ENCODE data around the gene PAK1IP1. TPM values are rescaled to one million over a fixed set of nuclear protein-coding genes. Genes with fewer than 3 reads are reported as not detected.
A peak's percentile ranks its signal among the peaks of the same experiment; 100 is the strongest.

The PAK1IP1 gene
- total RNA-seq, 3 donors from 2014 or later (not counting 1 experiment from before 2014, with no cell fraction given): 3.6 to 5.2 (median 4.6) TPM

- no peak overlapping the region for H3K27ac ChIP-seq (ENCODE audit: low read length)
- ATAC-seq (no peak), DNase-seq (no peak)
- no peaks in the 10 kb centered on the region for H3K36me3 ChIP-seq (ENCODE audit: control insufficient read depth, insufficient read depth, low read length)
- Mint-ChIP-seq H3K27ac (no peak overlapping the region), H3K27me3 (ENCODE audit: low read depth in 2 of 2) (peaks cover 0 to 2% of the 10 kb centered on the region in 2 donors), H3K4me1 (peaks cover 17 to 24% of the 10 kb centered on the region in 2 donors), H3K9me3 (no peaks in the 10 kb centered on the region), H3K4me3 (no peak overlapping the region), H3K36me3 (no peaks in the 10 kb centered on the region)
- intact Hi-C loops (cut with micrococcal nuclease): loop anchor here (10.0 kb wide), 1 partner anchor 544 kb away; the partner anchor contains the start of gene NEDD9
- H3K4me1 ChIP-seq (ENCODE audit: control insufficient read depth, insufficient read depth, low read length): peaks cover 11% of the 10 kb centered on the region
- no peaks in the 10 kb centered on the region for H3K27me3 ChIP-seq (ENCODE audit: control insufficient read depth, insufficient read depth, low read length)
- WGBS (ENCODE audit: insufficient coverage): 94% methylated on average over 15 of the region's 15 CpGs
- no peak for TF ChIP-seq CTCF (IDR thresholded peaks at IDR 0.05)
- no peaks in the 10 kb centered on the region for H3K9me3 ChIP-seq (ENCODE audit: control insufficient read depth, insufficient read depth, low read length)
- no peak overlapping the region for H3K4me3 ChIP-seq (ENCODE audit: low read length)
Observed at GRCh38 chr6:10690651-10691445, 3.9 kb upstream of the PAK1IP1 start.

GRCh38 chr6:10692965-10693538, 1.7 kb upstream of the PAK1IP1 start:
- no peak for ATAC-seq
- H3K4me3 ChIP-seq (ENCODE audit: low read length): no peak overlapping the region
- no peaks in the 10 kb centered on the region for H3K9me3 ChIP-seq (ENCODE audit: control insufficient read depth, insufficient read depth, low read length)
- no peaks in the 10 kb centered on the region for H3K36me3 Mint-ChIP-seq
- peaks cover 0 to under 1% of the 10 kb centered on the region in 2 donors for H3K27me3 Mint-ChIP-seq (ENCODE audit: low read depth in 2 of 2)
- WGBS (ENCODE audit: insufficient coverage): 97% methylated on average over 8 of the region's 8 CpGs
- H3K27ac Mint-ChIP-seq: peak overlapping the region; percentile 100
- no peak for DNase-seq
- peak overlapping the region; percentile 99 for H3K4me3 Mint-ChIP-seq
- no peak for TF ChIP-seq CTCF (IDR thresholded peaks at IDR 0.05)
- H3K27ac ChIP-seq (ENCODE audit: low read length): no peak overlapping the region
- no peaks in the 10 kb centered on the region for H3K27me3 ChIP-seq (ENCODE audit: control insufficient read depth, insufficient read depth, low read length)
- H3K9me3 Mint-ChIP-seq: no peaks in the 10 kb centered on the region
- H3K4me1 Mint-ChIP-seq: peaks cover 25 to 26% of the 10 kb centered on the region in 2 donors
- peaks cover 11% of the 10 kb centered on the region for H3K4me1 ChIP-seq (ENCODE audit: control insufficient read depth, insufficient read depth, low read length)
- intact Hi-C loops (cut with micrococcal nuclease): loop anchor here (10.0 kb wide), 1 partner anchor 542 kb away; the partner anchor contains the start of gene NEDD9
- H3K36me3 ChIP-seq (ENCODE audit: control insufficient read depth, insufficient read depth, low read length): peaks cover 5% of the 10 kb centered on the region

GRCh38 chr6:10695086-10695657, 400 bp downstream of the PAK1IP1 start:
- intact Hi-C loops (cut with micrococcal nuclease): loop anchor here (2.0 to 10.0 kb wide), 3 partner anchors 26 to 540 kb away; partner anchors contain the start of gene NEDD9
- no peaks in the 10 kb centered on the region for H3K27me3 ChIP-seq (ENCODE audit: control insufficient read depth, insufficient read depth, low read length)
- peak overlapping the region; percentile 94 for H3K27ac ChIP-seq (ENCODE audit: low read length)
- Mint-ChIP-seq H3K9me3 (no peaks in the 10 kb centered on the region), H3K4me3 (peak overlapping the region; percentile 99), H3K4me1 (peaks cover 25 to 26% of the 10 kb centered on the region in 2 donors), H3K27me3 (ENCODE audit: low read depth in 2 of 2) (no peaks in the 10 kb centered on the region), H3K27ac (peak overlapping the region; percentile 100), H3K36me3 (no peaks in the 10 kb centered on the region)
- peak in 1 of 2 donors; percentile 21 for DNase-seq
- H3K9me3 ChIP-seq (ENCODE audit: control insufficient read depth, insufficient read depth, low read length): no peaks in the 10 kb centered on the region
- H3K4me1 ChIP-seq (ENCODE audit: control insufficient read depth, insufficient read depth, low read length): peaks cover 11% of the 10 kb centered on the region
- TF ChIP-seq CTCF (IDR thresholded peaks at IDR 0.05): no peak
- peak overlapping the region; percentile 70 for H3K4me3 ChIP-seq (ENCODE audit: low read length)
- under 1% methylated on average over 17 of the region's 17 CpGs for WGBS (ENCODE audit: insufficient coverage)
- peaks cover 20% of the 10 kb centered on the region for H3K36me3 ChIP-seq (ENCODE audit: control insufficient read depth, insufficient read depth, low read length)
- no peak for ATAC-seq

All from natural killer cell (primary cell).